KMS-11 (cell line): ENCODE results near the gene ADAM15.

ENCODE experiments used
- H2AFZ ChIP-seq: fragments of 200-600 bp; sonication (generic); 2 replicates; pipeline ENCODE4 v1.6.1; 2016; ENCODE audit warnings: antibody characterized with exemption, mixed run types, low read depth
- H3K27ac ChIP-seq: fragments of 200-600 bp; sonication (generic); 2 replicates; pipeline ENCODE4 v1.6.1; 2016; ENCODE audit warnings: mild to moderate bottlenecking, mixed run types
- H3K27me3 ChIP-seq: fragments of 200-600 bp; sonication (generic); 2 replicates; pipeline ENCODE4 v1.6.1; 2017; ENCODE audit warnings: mild to moderate bottlenecking, low read depth, mixed run types, moderate library complexity; ENCODE audit not compliant: insufficient read depth
- H3K36me3 ChIP-seq: fragments of 200-600 bp; sonication (generic); 2 replicates; pipeline ENCODE4 v1.6.1; 2017; ENCODE audit warnings: mild to moderate bottlenecking, mixed run types; ENCODE audit not compliant: insufficient read depth
- H3K4me1 ChIP-seq: fragments of 200-600 bp; sonication (generic); 2 replicates; pipeline ENCODE4 v1.6.1; 2016; ENCODE audit warnings: mild to moderate bottlenecking, low read depth, mixed run types; ENCODE audit not compliant: poor library complexity, severe bottlenecking
- H3K4me2 ChIP-seq: fragments of 200-600 bp; sonication (generic); 2 replicates; pipeline ENCODE4 v1.7.0; 2016; ENCODE audit warnings: mild to moderate bottlenecking, mixed run types
- H3K4me3 ChIP-seq: fragments of 200-600 bp; sonication (generic); IDR thresholded peaks from 2 replicates; pipeline ENCODE4 v1.6.1; 2017; ENCODE audit warnings: low read depth, low read length, mixed read lengths; ENCODE audit not compliant: insufficient read depth
- H3K79me2 ChIP-seq: fragments of 200-600 bp; sonication (generic); 2 replicates; pipeline ENCODE4 v1.6.1; 2016; ENCODE audit warnings: low read depth, mixed run types; ENCODE audit not compliant: insufficient read depth
- H3K9ac ChIP-seq: fragments of 200-600 bp; sonication (generic); 2 replicates; pipeline ENCODE4 v1.6.1; 2016; ENCODE audit warnings: mild to moderate bottlenecking, mixed run types
- H4K20me1 ChIP-seq: fragments of 200-600 bp; sonication (generic); 2 replicates; pipeline ENCODE4 v1.6.1; 2016; ENCODE audit warnings: mild to moderate bottlenecking, mixed run types; ENCODE audit not compliant: insufficient read depth
- TF ChIP-seq, protein P1 (sequence below): fragments of 200-600 bp; sonication (generic); conservative IDR thresholded peaks from 2 replicates; pipeline ENCODE4 v1.6.1; 2017; ENCODE audit warnings: low read depth, mild to moderate bottlenecking, antibody characterized with exemption, low read length, moderate library complexity, mixed read lengths

Gene ADAM15

DNA sequence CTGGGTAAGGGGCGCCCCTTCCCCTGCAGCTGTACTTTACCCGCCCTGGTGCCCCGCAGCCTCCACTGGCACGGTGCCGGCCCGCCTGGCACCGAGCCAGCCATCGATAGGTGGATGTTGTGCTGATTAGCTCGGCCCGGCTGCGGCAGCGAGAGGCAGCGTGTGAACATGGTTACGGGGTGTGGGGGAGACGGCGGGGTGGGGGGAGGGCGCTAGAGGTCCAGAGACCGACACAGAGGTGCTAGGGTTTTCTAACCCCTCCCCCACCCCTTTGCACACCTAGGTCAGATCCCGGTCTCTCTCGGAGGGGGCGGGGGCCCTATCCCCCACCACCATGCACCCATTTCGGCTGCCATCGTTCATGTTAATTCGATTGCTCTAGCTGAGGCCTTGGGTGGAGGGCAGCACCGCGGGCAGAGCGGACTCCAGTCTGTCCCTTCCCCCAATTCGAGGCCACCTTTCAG is 19.1 kb downstream of the ADAM15 start:
- H3K36me3 ChIP-seq, result no peaks in the 10 kb centered on the region
- TF ChIP-seq, protein P1, sequence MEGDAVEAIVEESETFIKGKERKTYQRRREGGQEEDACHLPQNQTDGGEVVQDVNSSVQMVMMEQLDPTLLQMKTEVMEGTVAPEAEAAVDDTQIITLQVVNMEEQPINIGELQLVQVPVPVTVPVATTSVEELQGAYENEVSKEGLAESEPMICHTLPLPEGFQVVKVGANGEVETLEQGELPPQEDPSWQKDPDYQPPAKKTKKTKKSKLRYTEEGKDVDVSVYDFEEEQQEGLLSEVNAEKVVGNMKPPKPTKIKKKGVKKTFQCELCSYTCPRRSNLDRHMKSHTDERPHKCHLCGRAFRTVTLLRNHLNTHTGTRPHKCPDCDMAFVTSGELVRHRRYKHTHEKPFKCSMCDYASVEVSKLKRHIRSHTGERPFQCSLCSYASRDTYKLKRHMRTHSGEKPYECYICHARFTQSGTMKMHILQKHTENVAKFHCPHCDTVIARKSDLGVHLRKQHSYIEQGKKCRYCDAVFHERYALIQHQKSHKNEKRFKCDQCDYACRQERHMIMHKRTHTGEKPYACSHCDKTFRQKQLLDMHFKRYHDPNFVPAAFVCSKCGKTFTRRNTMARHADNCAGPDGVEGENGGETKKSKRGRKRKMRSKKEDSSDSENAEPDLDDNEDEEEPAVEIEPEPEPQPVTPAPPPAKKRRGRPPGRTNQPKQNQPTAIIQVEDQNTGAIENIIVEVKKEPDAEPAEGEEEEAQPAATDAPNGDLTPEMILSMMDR, result no peak
- H3K4me2 ChIP-seq, result peak overlapping the region; percentile 32; the same call in 1 of the 2 replicates
- H3K27me3 ChIP-seq, result no peaks in the 10 kb centered on the region
- peak overlapping the region; percentile 14; the same call in 1 of the 2 replicates for H2AFZ ChIP-seq
- H3K9ac ChIP-seq, result peak overlapping the region; percentile 4; the same call in 1 of the 2 replicates
- no peak overlapping the region for H3K27ac ChIP-seq
- peak overlapping the region; percentile 41 for H3K4me3 ChIP-seq
- H4K20me1 ChIP-seq, result no peaks in the 10 kb centered on the region
- peaks cover 8% of the 10 kb centered on the region for H3K4me1 ChIP-seq
- no peaks in the 10 kb centered on the region for H3K79me2 ChIP-seq

DNA sequence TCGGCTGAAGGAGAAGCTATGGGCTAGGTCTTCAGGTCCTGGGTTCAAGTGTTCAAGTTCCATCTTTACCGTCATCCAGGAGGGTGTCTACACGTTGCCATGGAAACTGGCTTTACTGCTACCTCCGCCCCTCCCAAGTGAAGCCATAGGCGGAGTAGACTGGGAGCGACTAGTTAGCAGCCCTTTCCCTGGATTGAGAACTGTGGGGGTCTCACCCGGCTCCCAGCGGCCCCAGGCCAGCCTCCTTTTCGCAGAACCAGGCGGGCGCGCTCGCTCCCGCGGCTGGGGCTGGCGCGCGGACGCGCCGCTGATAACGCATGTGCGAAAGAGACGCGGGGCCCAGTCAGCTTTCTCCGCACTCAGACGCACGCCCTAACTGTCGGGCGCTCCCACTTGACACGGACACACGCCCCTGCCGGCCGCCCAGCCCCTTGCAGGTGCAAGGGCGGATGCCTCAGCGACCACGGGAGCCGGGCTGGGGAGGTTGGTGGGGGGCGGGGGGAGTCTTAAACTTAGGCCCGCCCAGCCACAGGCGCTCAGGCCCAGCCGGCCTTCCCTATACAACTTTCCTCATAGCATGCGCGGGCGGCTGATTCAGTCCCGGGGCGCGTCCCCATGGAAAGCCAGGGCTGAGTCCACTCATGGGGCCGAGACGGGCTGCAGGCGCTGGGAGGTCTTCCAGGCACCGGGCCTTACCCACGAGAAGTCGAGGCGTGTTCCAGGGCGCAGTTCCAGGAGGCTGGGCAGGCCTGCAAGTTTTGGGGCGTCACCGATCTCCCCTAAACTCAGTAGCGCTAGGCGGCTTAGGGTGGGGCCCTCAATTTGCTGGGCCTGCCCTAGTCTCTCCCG is 19.8 kb downstream of the ADAM15 start:
- Histone ChIP-seq H3K4me2 (peak overlapping the region; percentile 32; the same call in 1 of the 2 replicates), H3K9ac (peak overlapping the region; percentile 4; the same call in 1 of the 2 replicates)

GRCh38 chr1:155071701-155072100 is 20.6 kb downstream of the ADAM15 start:
- H3K9ac ChIP-seq, result no peak overlapping the region
- TF ChIP-seq, protein P1, result no peak

More for the DNA sequence above, 19.8 kb downstream of the ADAM15 start:
- peaks cover 8% of the 10 kb centered on the region for H3K4me1 ChIP-seq
- H3K79me2 ChIP-seq, result no peaks in the 10 kb centered on the region
- TF ChIP-seq, protein P1, result peak; percentile 32; the same call in 1 of the 2 replicates
- H2AFZ ChIP-seq, result peak overlapping the region; percentile 14; the same call in 1 of the 2 replicates
- H3K36me3 ChIP-seq, result no peaks in the 10 kb centered on the region
- peak overlapping the region; percentile 41 for H3K4me3 ChIP-seq
- no peak overlapping the region for H3K27ac ChIP-seq
- H4K20me1 ChIP-seq, result no peaks in the 10 kb centered on the region
- H3K27me3 ChIP-seq, result no peaks in the 10 kb centered on the region

GRCh38 chr1:155072531-155073289 is 21.6 kb downstream of the ADAM15 start:
- Histone ChIP-seq H3K27ac (no peak overlapping the region), H3K4me2 (no peak overlapping the region), H3K36me3 (no peaks in the 10 kb centered on the region), H4K20me1 (no peaks in the 10 kb centered on the region), H2AFZ (no peak overlapping the region), H3K27me3 (peaks cover 4% of the 10 kb centered on the region; the same call in 1 of the 2 replicates), H3K79me2 (no peaks in the 10 kb centered on the region), H3K4me1 (peaks cover 19% of the 10 kb centered on the region), H3K4me3 (no peak overlapping the region), H3K9ac (no peak overlapping the region)
- TF ChIP-seq, protein P1, result no peak

More at GRCh38 chr1:155071701-155072100, 20.6 kb downstream of the ADAM15 start:
- no peak overlapping the region for H3K4me3 ChIP-seq
- no peaks in the 10 kb centered on the region; the same call in 1 of the 2 replicates for H3K27me3 ChIP-seq
- H3K4me2 ChIP-seq, result no peak overlapping the region
- no peaks in the 10 kb centered on the region for H4K20me1 ChIP-seq
- H2AFZ ChIP-seq, result no peak overlapping the region
- H3K27ac ChIP-seq, result no peak overlapping the region
- H3K4me1 ChIP-seq, result peaks cover 9% of the 10 kb centered on the region
- no peaks in the 10 kb centered on the region for H3K79me2 ChIP-seq
- H3K36me3 ChIP-seq, result no peaks in the 10 kb centered on the region
